DOHH2 (cell line): ENCODE data around the gene SYT11.

Experiments used
- H3F3A ChIP-seq: fragments of 200-600 bp; sonication (generic), shearing (Covaris generic); 2 replicates; pipeline ENCODE4 v1.6.0; 2016; ENCODE audit warnings: antibody characterized with exemption, mild to moderate bottlenecking; ENCODE audit not compliant: control insufficient read depth, insufficient read depth
- H3K27ac ChIP-seq: fragments of 200-600 bp; sonication (generic); 2 replicates; pipeline ENCODE4 v1.5.1; 2014; ENCODE audit warnings: low read depth, mild to moderate bottlenecking, low read length, moderate library complexity
- H3K27me3 ChIP-seq: fragments of 200-600 bp; sonication (generic); 2 replicates; pipeline ENCODE4 v1.6.1; 2014; ENCODE audit warnings: mild to moderate bottlenecking, low read length, mixed read lengths; ENCODE audit not compliant: control insufficient read depth
- H3K36me3 ChIP-seq: fragments of 200-600 bp; sonication (generic); 2 replicates; pipeline ENCODE4 v1.6.1; 2014; ENCODE audit warnings: mild to moderate bottlenecking, low read length, moderate library complexity, mixed read lengths; ENCODE audit not compliant: control insufficient read depth
- H3K4me1 ChIP-seq: fragments of 200-600 bp; sonication (generic); 2 replicates; pipeline ENCODE4 v1.6.1; 2014; ENCODE audit warnings: mild to moderate bottlenecking, low read length, mixed read lengths; ENCODE audit not compliant: control insufficient read depth
- H3K4me2 ChIP-seq: fragments of 200-600 bp; sonication (generic); 2 replicates; pipeline ENCODE4 v1.6.0; 2014; ENCODE audit warnings: mild to moderate bottlenecking, low read length, moderate library complexity
- H3K4me3 ChIP-seq: fragments of 200-600 bp; sonication (generic); 2 replicates; pipeline ENCODE4 v1.5.1; 2014; ENCODE audit warnings: mild to moderate bottlenecking, low read length, mixed read lengths
- H3K79me2 ChIP-seq: fragments of 200-600 bp; sonication (generic); 2 replicates; pipeline ENCODE4 v1.6.1; 2014; ENCODE audit warnings: mild to moderate bottlenecking, low read length, mixed read lengths; ENCODE audit not compliant: control insufficient read depth
- H3K9me2 ChIP-seq: fragments of 200-600 bp; sonication (generic); replicated peaks from 2 replicates; pipeline ENCODE4 v1.6.1; 2014; ENCODE audit warnings: mild to moderate bottlenecking, low read length, mixed read lengths; ENCODE audit not compliant: control insufficient read depth
- H3K9me3 ChIP-seq: fragments of 200-600 bp; sonication (generic); 2 replicates; pipeline ENCODE4 v1.6.1; 2014; ENCODE audit warnings: antibody characterized with exemption, low read length, mixed read lengths; ENCODE audit not compliant: control insufficient read depth, insufficient read depth
- H4K20me1 ChIP-seq: fragments of 200-600 bp; sonication (generic); 2 replicates; pipeline ENCODE4 v1.6.0; 2014; ENCODE audit warnings: low read depth, mild to moderate bottlenecking, antibody characterized with exemption, low read length, moderate library complexity; ENCODE audit not compliant: control insufficient read depth, insufficient read depth
- CTCF ChIP-seq: fragments of 200-600 bp; sonication (generic); IDR thresholded peaks from one replicate; pipeline ENCODE4 v1.5.1; 2014; ENCODE audit warnings: antibody characterized with exemption, mild to moderate bottlenecking, low read depth, low read length; ENCODE audit not compliant: poor library complexity, severe bottlenecking
- EZH2phosphoT487 ChIP-seq: fragments of 200-600 bp; sonication (generic); IDR thresholded peaks from 2 replicates; pipeline ENCODE4 v1.6.1; 2017; ENCODE audit warnings: borderline replicate concordance, mild to moderate bottlenecking, antibody characterized with exemption, low read length, moderate library complexity, mixed read lengths

SYT11 gene

GRCh38 chr1:155884982-155885381 lies 25.6 kb downstream of the SYT11 start:
- Histone ChIP-seq H4K20me1 (no peaks in the 10 kb centered on the region), H3K4me1 (peaks cover 67% of the 10 kb centered on the region), H3K27ac (peak overlapping the region; percentile 91), H3K4me3 (peak overlapping the region; percentile 52), H3K4me2 (peak overlapping the region; percentile 89), H3K36me3 (peaks cover 35% of the 10 kb centered on the region), H3K79me2 (0 out of 2 replicates have a peak, but pooled peaks cover 6% of the 10 kb centered on the region), H3K9me3 (no peaks in the 10 kb centered on the region), H3K27me3 (no peaks in the 10 kb centered on the region), H3F3A (peaks cover 23% of the 10 kb centered on the region), H3K9me2 (no peaks in the 10 kb centered on the region)
- TF ChIP-seq EZH2phosphoT487 (no peak), CTCF (no peak)

- 0 out of 2 replicates have a peak, but pooled peaks cover 6% of the 10 kb centered on the region for H3K79me2 ChIP-seq
- no peak overlapping the region for H3K27ac ChIP-seq
- no peak for TF ChIP-seq EZH2phosphoT487
- TF ChIP-seq CTCF = no peak
- H4K20me1 ChIP-seq = no peaks in the 10 kb centered on the region
- no peak overlapping the region for H3K4me3 ChIP-seq
- peaks cover 20% of the 10 kb centered on the region for H3F3A ChIP-seq
- peaks cover 39% of the 10 kb centered on the region for H3K4me1 ChIP-seq
- no peaks in the 10 kb centered on the region for H3K9me2 ChIP-seq
- H3K9me3 ChIP-seq = no peaks in the 10 kb centered on the region
- H3K4me2 ChIP-seq = no peak overlapping the region
- H3K27me3 ChIP-seq = no peaks in the 10 kb centered on the region
- peaks cover 9% of the 10 kb centered on the region; the same call in 1 of the 2 replicates for H3K36me3 ChIP-seq
Measured at GRCh38 chr1:155888481-155888880, 29.1 kb downstream of the SYT11 start.

- Histone ChIP-seq H3K9me2 (no peaks in the 10 kb centered on the region), H3K9me3 (no peaks in the 10 kb centered on the region), H3K27me3 (no peaks in the 10 kb centered on the region), H3F3A (peaks cover 15% of the 10 kb centered on the region), H3K36me3 (peaks cover under 1% of the 10 kb centered on the region; the same call in 1 of the 2 replicates), H3K4me3 (no peak overlapping the region), H4K20me1 (no peaks in the 10 kb centered on the region), H3K27ac (no peak overlapping the region), H3K79me2 (0 out of 2 replicates have a peak, but pooled peaks cover 1% of the 10 kb centered on the region), H3K4me2 (no peak overlapping the region), H3K4me1 (peaks cover 34% of the 10 kb centered on the region)
- TF ChIP-seq CTCF (no peak), EZH2phosphoT487 (no peak)
Measured at GRCh38 chr1:155889566-155889965, 30.2 kb downstream of the SYT11 start.

- TF ChIP-seq EZH2phosphoT487 = no peak
- no peak for TF ChIP-seq CTCF
- H3K4me3 ChIP-seq = no peak overlapping the region
- H3K36me3 ChIP-seq = no peaks in the 10 kb centered on the region
- H4K20me1 ChIP-seq = no peaks in the 10 kb centered on the region
- no peaks in the 10 kb centered on the region for H3K9me3 ChIP-seq
- peaks cover 15% of the 10 kb centered on the region for H3F3A ChIP-seq
- no peaks in the 10 kb centered on the region for H3K9me2 ChIP-seq
- no peak overlapping the region for H3K4me2 ChIP-seq
- H3K79me2 ChIP-seq = no peaks in the 10 kb centered on the region
- H3K27ac ChIP-seq = no peak overlapping the region
- no peaks in the 10 kb centered on the region for H3K27me3 ChIP-seq
- peaks cover 27% of the 10 kb centered on the region for H3K4me1 ChIP-seq
Measured at GRCh38 chr1:155890251-155890650, 30.9 kb downstream of the SYT11 start.
